Mesodermal cell (in vitro differentiated cells): ENCODE measurements around the gene KARS1.
"Not testable (repeated sequence)": the region's sequence is repeated elsewhere in the genome, so short reads cannot be mapped to it uniquely, and the experiment has no call there.

Experiments used
- H3K27ac ChIP-seq: 2 replicates; pipeline ENCODE4 v1.7.0; 2013; ENCODE audit warnings: mild to moderate bottlenecking, low read depth, low read length, moderate library complexity; ENCODE audit not compliant: severe bottlenecking
- H3K36me3 ChIP-seq: 2 replicates; pipeline ENCODE4 v1.7.1; 2013; ENCODE audit warnings: mild to moderate bottlenecking, low read length, moderate library complexity; ENCODE audit not compliant: control insufficient read depth, insufficient read depth
- H3K4me1 ChIP-seq: one replicate; pipeline ENCODE4 v1.7.1; 2013; ENCODE audit warnings: mild to moderate bottlenecking, low read length; ENCODE audit not compliant: insufficient read depth, control insufficient read depth, poor library complexity, severe bottlenecking
- H3K4me3 ChIP-seq: 2 replicates; pipeline ENCODE4 v1.7.0; 2013; ENCODE audit warnings: low read length, control low read depth, mild to moderate bottlenecking; ENCODE audit not compliant: insufficient read depth, poor library complexity, severe bottlenecking; ENCODE audit errors: extremely low read depth
- H3K9me3 ChIP-seq: 2 replicates; pipeline ENCODE4 v1.7.1; 2013; ENCODE audit warnings: mild to moderate bottlenecking, low read length, moderate library complexity; ENCODE audit not compliant: control insufficient read depth
- whole genome bisulfite sequencing, 2 experiments: methylation state at CpG; one replicate each; pipeline ENCODE4 v1.1.5; 2013; ENCODE audit warnings: missing lambda C conversion rate in 2 of 2; ENCODE audit not compliant: insufficient coverage in 2 of 2; 5-methylcytosine and 5-hydroxymethylcytosine counted together

The KARS1 gene

DNA sequence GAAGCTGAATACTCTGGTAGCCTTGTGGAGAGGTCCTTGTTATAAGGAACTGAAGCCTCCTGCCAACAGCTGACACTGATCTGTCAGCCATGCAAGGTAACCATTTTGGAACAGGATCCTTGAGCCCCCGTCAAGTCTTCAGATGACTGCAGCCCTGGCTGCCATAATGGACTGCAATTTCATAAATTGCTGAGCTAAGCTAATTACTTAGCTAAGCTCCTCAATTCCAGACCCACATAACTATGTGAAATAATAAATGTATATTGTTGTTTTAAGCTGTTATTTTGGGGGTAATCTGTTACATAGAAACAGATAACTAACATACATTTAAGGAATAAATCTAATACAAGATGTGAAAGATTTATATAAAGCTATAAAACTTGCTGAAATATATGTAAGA, 41.0 kb downstream of the KARS1 start:
- H3K9me3 ChIP-seq: peaks cover 10% of the 10 kb centered on the region
- no peaks in the 10 kb centered on the region for H3K4me1 ChIP-seq
- no peak overlapping the region for H3K4me3 ChIP-seq
- WGBS, 2 experiments: 100% methylated on average over 1 of the region's 1 CpG
- H3K36me3 ChIP-seq: peaks cover 92% of the 10 kb centered on the region
- no peak overlapping the region for H3K27ac ChIP-seq

DNA sequence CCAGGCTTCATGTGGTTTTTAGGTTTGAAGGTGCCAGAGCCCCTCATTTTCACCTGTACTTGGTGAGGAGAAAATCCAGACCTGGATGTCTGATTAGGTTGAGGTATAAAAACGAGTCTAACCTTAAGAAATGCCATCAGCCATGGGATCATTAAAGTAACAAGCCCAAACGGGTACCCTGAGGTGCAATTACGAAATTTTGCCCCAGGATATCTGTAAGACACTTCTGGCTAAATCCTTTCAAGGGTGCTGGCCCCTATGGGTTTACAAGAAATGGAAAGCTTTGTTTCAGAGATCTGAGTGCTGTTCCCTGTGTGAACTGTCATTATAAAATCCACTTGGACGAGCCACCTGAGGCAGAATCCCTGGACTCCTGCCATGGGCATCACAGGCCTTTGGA, 44.2 kb downstream of the KARS1 start:
- WGBS, 2 experiments: 94 to 97% methylated on average over 4 of the region's 4 CpGs
- Histone ChIP-seq H3K36me3 (peaks cover 91% of the 10 kb centered on the region), H3K4me1 (no peaks in the 10 kb centered on the region), H3K4me3 (no peak overlapping the region), H3K27ac (no peak overlapping the region), H3K9me3 (peaks cover 10% of the 10 kb centered on the region)

DNA sequence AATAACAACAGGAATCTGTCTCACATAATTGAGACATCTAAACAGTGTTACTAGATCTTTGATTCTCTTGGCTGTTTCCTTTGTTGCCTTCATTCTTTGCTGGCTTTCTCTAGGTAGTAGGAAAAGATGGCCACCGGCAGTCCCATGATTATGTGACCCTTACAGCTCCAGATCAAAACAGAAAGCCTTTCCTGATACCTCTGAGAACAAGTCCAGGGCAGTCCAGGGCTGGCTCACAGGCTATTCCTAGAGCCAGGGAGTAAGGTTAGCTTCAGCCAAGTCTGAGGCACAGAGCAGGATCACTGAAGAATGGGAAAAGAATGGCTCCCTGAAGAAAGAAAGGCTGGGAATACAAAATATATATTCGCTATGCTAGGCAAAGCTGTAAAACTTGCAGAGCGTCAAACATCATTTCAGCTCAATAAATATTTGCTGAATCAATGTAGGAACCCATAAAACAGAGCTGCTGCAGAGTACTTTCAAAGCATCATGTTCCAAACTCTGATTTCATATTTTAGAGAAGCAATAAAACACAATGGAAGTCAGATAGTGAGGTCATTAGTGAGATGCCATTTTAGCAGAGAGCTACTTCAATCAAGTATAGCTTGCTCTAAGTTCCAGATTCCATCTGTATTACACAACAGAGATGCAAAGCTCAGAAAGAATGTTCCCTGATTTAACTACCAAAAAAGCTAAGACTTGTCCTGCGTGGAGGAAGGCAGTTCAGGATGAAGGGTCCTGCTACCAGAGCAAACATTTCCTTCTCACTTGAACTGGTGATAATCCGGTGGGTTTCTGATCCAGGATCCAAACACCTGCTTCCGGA, 47.8 kb downstream of the KARS1 start:
- no peak overlapping the region for H3K4me3 ChIP-seq
- peaks cover 2% of the 10 kb centered on the region for H3K4me1 ChIP-seq
- no peak overlapping the region for H3K27ac ChIP-seq
- WGBS, 2 experiments: 92 to 100% methylated on average over 5 to 6 of the region's 6 CpGs
- peaks cover 75% of the 10 kb centered on the region for H3K36me3 ChIP-seq
- H3K9me3 ChIP-seq: peaks cover 17% of the 10 kb centered on the region

DNA sequence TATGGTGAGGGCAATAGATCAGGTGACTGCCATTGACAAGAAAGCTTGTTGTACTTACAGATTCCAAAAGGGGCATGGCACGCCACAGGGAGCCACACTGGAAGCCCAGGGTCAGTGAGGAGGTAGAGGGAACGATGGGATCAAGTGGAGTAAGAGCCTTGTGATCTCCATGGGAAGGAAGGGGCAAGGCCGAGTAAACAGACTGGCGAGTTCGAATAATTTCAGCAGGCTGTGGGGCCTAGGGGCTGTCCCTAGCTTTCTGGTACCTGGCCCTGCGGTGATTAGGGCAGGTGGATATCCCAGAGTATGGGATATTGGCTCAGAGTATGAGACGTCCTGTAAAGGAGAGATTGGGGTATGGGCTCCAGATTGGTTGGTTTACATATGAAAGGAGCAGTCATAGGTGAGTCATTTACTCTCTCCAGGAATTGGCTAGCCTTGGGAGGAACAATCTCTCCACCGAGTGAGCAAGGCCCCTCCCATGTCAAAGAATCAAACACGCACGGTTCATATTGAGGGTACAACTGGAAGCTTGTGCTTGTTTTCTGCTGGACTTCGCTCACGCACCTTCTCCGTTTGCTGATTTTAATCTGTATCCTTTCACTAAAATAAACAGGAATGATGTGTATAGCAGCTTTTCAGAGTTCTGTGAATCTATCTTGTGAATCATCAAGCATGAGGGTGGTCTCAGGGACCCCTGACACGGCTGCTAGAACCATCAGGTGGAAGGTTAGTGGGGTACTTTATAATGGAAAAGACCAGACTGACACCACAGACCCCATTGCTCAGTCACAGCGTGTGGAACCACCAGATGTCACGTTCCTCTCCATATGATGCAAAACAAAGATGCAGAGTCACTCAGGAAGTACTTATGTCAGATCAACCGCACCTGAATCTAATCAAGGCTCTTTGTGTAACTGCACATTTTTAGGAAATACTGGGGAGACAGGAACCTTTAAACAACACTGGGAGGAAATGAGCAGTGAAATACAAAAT, 53.3 kb downstream of the KARS1 start:
- Histone ChIP-seq H3K36me3 (peaks cover 34% of the 10 kb centered on the region), H3K4me1 (peaks cover 30% of the 10 kb centered on the region), H3K9me3 (peaks cover 8% of the 10 kb centered on the region), H3K4me3 (no peak overlapping the region), H3K27ac (peak overlapping the region; percentile 54)
- WGBS, 2 experiments: 67 to 81% methylated on average over 7 to 16 of the region's 17 CpGs

DNA sequence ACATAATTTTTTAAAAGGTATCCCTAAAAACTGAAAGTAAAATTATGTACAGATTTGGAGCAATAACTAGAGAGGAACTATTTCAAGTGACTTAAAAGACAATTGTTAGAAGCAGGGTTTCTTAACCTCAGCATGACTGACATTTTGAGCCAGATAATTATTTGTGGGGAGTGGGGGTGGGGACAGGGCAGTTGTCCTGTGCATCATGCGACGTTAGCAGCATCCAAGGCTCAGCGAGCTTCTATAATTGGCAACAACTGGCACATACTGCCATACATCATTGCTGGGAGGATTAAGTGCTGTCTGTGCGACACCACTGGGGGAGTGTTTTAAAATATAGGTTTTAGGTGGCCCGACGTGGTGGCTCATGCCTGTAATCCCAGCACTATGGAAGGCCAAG, 54.2 kb downstream of the KARS1 start:
- no peak overlapping the region for H3K27ac ChIP-seq
- peaks cover 30% of the 10 kb centered on the region for H3K4me1 ChIP-seq
- 80 to 95% methylated on average over 1 to 6 of the region's 6 CpGs for WGBS, 2 experiments
- no peak overlapping the region for H3K4me3 ChIP-seq
- peaks cover 31% of the 10 kb centered on the region for H3K36me3 ChIP-seq
- peaks cover 8% of the 10 kb centered on the region for H3K9me3 ChIP-seq

DNA sequence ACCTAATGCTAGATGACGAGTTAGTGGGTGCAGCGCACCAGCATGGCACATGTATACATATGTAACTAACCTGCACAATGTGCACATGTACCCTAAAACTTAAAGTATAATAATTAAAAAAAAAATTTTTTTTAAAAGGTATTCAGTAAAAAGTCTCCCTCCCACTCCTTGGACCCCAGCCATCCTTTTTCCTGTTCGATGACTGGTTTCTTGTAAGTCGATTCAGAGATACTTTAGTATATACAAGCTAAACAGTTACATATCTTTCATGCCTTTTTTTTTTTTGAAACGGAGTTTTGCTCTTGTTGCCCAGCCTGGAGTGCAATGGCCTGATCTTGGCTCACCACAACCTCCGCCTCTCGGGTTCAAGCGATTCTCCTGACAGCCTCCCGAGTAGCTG, 55.5 kb downstream of the KARS1 start:
- H3K4me3 ChIP-seq, H3K27ac ChIP-seq, H3K9me3 ChIP-seq: not testable (repeated sequence)
- H3K36me3 ChIP-seq: peaks cover 21% of the 10 kb centered on the region
- WGBS, 2 experiments: 95 to 98% methylated on average over 5 to 7 of the region's 9 CpGs
- peaks cover 30% of the 10 kb centered on the region for H3K4me1 ChIP-seq

DNA sequence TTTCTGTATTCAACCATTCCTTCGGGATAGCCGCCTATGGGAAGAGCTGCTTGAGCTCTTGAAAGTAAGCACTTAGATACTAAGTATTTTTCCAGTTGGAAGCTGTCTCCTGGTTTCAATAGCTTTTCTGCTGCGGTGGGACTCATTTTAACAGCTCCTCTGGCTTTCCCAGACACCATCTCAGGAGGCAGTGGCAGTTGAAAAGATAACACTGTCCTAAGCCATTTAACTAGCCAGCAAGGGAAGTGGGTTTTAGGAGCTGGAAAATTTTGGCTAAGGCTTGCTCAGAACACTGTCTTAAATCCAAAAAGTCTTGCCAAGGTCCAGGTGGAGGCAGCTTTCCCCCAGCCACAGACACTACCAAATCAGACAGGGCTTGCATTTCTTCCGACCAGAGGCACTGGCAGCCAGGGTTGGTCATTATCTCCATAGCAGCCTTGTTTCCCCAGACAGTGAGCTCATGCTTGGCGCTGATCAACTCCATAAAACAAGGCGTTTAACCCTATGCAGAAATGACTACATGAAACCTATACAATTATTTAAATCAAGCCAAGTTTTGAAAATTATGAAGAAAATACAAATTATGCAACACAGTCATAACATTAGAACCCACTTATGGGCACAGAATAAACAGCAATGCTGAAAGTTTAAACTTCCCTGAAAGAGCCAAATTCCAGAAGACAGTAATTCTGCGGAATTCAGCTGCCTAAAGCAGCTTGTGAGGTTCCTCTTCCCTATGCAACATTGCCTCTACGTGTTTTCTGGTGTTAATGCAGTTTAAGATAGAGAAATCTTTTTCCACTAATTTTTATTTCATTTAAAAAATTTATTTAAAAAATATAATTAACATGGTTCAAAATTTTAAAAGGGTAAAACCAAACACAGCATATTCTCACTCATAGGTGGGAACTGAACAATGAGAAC, 56.3 kb downstream of the KARS1 start:
- 64 to 83% methylated on average over 4 to 5 of the region's 8 CpGs for WGBS, 2 experiments
- peak overlapping the region; percentile 89 for H3K27ac ChIP-seq
- no peak overlapping the region for H3K4me3 ChIP-seq
- H3K9me3 ChIP-seq: no peaks in the 10 kb centered on the region
- H3K4me1 ChIP-seq: peaks cover 30% of the 10 kb centered on the region
- H3K36me3 ChIP-seq: peaks cover 20% of the 10 kb centered on the region

DNA sequence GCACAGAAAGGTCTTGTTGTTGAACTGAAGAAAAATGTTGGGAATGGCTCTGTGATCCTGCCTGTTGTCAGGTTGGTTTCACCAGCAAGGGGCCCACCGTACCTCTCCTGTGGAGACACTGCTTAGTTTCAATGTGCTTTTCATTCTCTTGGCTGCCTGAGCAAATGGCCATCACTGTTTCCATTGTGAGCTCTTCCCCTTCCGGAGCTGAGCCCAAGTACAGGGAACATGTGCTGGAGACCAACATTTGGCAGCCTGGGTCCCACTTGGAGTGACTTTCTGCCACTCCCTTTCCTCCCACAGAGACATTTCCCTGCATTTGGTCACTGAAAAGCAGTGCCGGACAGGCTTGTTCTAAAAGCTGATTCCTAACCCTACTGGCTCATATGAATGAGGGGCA, 58.2 kb downstream of the KARS1 start:
- 83 to 84% methylated on average over 3 of the region's 3 CpGs for WGBS, 2 experiments
- Histone ChIP-seq H3K27ac (no peak overlapping the region), H3K36me3 (peaks cover 20% of the 10 kb centered on the region), H3K9me3 (no peaks in the 10 kb centered on the region), H3K4me1 (peaks cover 24% of the 10 kb centered on the region), H3K4me3 (no peak overlapping the region)

DNA sequence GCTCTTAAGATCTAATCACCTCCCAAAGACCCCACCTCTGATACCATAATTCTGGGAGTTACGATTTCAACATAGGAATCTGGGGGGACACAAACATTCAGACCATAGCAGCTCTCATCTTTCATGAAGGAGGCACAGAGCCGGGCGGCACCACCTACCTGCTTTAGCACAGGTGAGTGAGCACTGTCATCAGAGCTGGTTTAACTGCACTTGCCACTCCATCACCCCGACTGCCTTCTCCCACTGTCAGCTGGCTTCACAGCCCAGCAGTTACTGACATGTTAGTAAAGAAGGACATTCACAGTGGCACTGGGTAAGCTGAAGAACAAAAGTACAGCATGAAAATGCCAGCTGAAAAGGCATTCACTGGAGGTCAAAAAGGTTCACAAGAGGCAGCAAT, 58.7 kb downstream of the KARS1 start:
- WGBS, 2 experiments: 100% methylated on average over 3 to 4 of the region's 4 CpGs
- peaks cover 19% of the 10 kb centered on the region for H3K4me1 ChIP-seq
- no peak overlapping the region for H3K4me3 ChIP-seq
- H3K27ac ChIP-seq: no peak overlapping the region
- no peaks in the 10 kb centered on the region for H3K9me3 ChIP-seq
- H3K36me3 ChIP-seq: peaks cover 14% of the 10 kb centered on the region

DNA sequence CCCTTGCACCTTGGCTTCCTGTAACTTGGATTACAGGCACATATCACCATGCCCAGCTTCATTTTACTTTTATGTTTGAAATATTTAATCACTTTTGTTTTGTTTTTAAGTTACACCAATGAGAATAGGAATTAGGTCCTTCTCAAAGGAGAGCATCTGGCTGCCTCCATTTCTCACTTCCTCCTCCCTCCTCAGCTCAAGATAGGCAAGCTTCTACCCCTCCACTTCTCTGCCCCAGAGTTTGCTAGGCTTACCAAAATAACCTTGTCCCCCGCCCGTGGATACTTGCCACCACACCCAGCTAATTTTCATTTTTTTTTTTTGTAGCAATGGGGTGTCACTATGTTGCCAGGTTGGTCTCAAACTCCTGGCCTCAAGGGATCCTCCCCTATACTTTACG, 63.4 kb downstream of the KARS1 start:
- peaks cover 25% of the 10 kb centered on the region for H3K36me3 ChIP-seq
- no peak overlapping the region for H3K4me3 ChIP-seq
- H3K4me1 ChIP-seq: no peaks in the 10 kb centered on the region
- H3K27ac ChIP-seq: no peak overlapping the region
- WGBS, 2 experiments: 86 to 92% methylated on average over 1 of the region's 3 CpGs
- no peaks in the 10 kb centered on the region for H3K9me3 ChIP-seq
